ENCODE results near the gene HDDC3. TPM values are rescaled to one million over a fixed set of nuclear protein-coding genes. Genes with fewer than 3 reads are reported as not detected.

Gene HDDC3
- total and polyA plus RNA-seq, 2 donors (not counting 3 experiments of a cell fraction or from before 2014, with no cell fraction given) = 16.0 to 20.2 TPM

GRCh38 chr15:90883526-90883975, 48.8 kb downstream of the HDDC3 start:
- peak overlapping the region in 1 of 3 experiments; percentile 70 for H3K4me3 ChIP-seq (replicated peaks in 1 of 3; ENCODE audit: insufficient read depth in 1 of 3, low read depth in 1 of 3, low read length in 3 of 3)
- H4K20me1 ChIP-seq (replicated peaks; ENCODE audit: control insufficient read depth, extremely low read depth, insufficient read depth, low read length) = no peaks in the 10 kb centered on the region
- dilution Hi-C loops (cut with MboI; ENCODE audit: extremely low pct_ligation_motif_present, low sequenced_read_pairs) = no loop called here
- H2AFZ ChIP-seq (ENCODE audit: low read depth, low read length) = no peak overlapping the region
- peak overlapping the region; percentile 85 for H3K27ac ChIP-seq (ENCODE audit: insufficient read depth, low read depth, low read length)
- H3K79me2 ChIP-seq (ENCODE audit: control insufficient read depth, insufficient read depth, low read length) = peaks cover 15% of the 10 kb centered on the region
- H3K9ac ChIP-seq (replicated peaks; ENCODE audit: extremely low read depth, insufficient read depth, low read length) = peak overlapping the region; percentile 80
- H3K9me3 ChIP-seq (replicated peaks; ENCODE audit: control insufficient read depth, insufficient read depth, low read length) = no peaks in the 10 kb centered on the region
- H3K27me3 ChIP-seq (ENCODE audit: control insufficient read depth in 2 of 2, insufficient read depth in 2 of 2, low read length in 2 of 2) = no peaks in the 10 kb centered on the region
- peaks cover 3 to 34% of the 10 kb centered on the region in 2 experiments for H3K36me3 ChIP-seq (ENCODE audit: control insufficient read depth in 2 of 2, extremely low read depth in 1 of 2, insufficient read depth in 2 of 2, low read length in 2 of 2)
- H3K9me1 ChIP-seq (replicated peaks; ENCODE audit: control insufficient read depth, extremely low read depth, insufficient read depth, low read length) = no peaks in the 10 kb centered on the region
- DNase-seq (ENCODE audit: low read depth, low spot score) = peak; percentile 44
- TF ChIP-seq EZH2 (IDR thresholded peaks at IDR 0.05; ENCODE audit: borderline replicate concordance, low read depth, low read length, severe bottlenecking) (no peak), MYC (IDR thresholded peaks at IDR 0.05; ENCODE audit: low read depth, low read length) (no peak), GATA2 (IDR thresholded peaks at IDR 0.05; ENCODE audit: insufficient read depth, insufficient read length, low read depth, low read length) (no peak), POLR2AphosphoS5 (IDR thresholded peaks at IDR 0.05; ENCODE audit: insufficient read depth, low read depth, low read length) (no peak), POLR2A (IDR thresholded peaks at IDR 0.05; ENCODE audit: low read depth, low read length) (no peak), JUN (IDR thresholded peaks at IDR 0.05; ENCODE audit: borderline replicate concordance, insufficient read depth, insufficient read length, low read depth) (no peak), FOS (IDR thresholded peaks at IDR 0.05; ENCODE audit: borderline replicate concordance, insufficient read depth, low read length) (no peak)
- TF ChIP-seq, protein P1, sequence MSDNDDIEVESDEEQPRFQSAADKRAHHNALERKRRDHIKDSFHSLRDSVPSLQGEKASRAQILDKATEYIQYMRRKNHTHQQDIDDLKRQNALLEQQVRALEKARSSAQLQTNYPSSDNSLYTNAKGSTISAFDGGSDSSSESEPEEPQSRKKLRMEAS (IDR thresholded peaks at IDR 0.05; ENCODE audit: insufficient read depth, insufficient read length) = no peak
- TF ChIP-seq, protein P2, sequence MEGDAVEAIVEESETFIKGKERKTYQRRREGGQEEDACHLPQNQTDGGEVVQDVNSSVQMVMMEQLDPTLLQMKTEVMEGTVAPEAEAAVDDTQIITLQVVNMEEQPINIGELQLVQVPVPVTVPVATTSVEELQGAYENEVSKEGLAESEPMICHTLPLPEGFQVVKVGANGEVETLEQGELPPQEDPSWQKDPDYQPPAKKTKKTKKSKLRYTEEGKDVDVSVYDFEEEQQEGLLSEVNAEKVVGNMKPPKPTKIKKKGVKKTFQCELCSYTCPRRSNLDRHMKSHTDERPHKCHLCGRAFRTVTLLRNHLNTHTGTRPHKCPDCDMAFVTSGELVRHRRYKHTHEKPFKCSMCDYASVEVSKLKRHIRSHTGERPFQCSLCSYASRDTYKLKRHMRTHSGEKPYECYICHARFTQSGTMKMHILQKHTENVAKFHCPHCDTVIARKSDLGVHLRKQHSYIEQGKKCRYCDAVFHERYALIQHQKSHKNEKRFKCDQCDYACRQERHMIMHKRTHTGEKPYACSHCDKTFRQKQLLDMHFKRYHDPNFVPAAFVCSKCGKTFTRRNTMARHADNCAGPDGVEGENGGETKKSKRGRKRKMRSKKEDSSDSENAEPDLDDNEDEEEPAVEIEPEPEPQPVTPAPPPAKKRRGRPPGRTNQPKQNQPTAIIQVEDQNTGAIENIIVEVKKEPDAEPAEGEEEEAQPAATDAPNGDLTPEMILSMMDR (IDR thresholded peaks at IDR 0.05; ENCODE audit: extremely low read depth in 1 of 2, insufficient read depth in 1 of 2, low read depth in 1 of 2, low read length in 2 of 2) = no peak
- H3K4me2 ChIP-seq (ENCODE audit: insufficient read depth, low read length) = peak overlapping the region; percentile 56
- ChIA-PET POLR2A (interaction anchor here (2.1 kb wide), 1 partner anchor 13 kb away, joined by 5 read pairs; no protein-coding TSS in a partner anchor), CTCF (interaction anchor here (3.9 kb wide), 1 partner anchor 235 kb away, joined by 237 read pairs; no protein-coding TSS in a partner anchor)
- FAIRE-seq = peak; percentile 49
- H3K4me1 ChIP-seq (ENCODE audit: control insufficient read depth, extremely low read depth, insufficient read depth, low read length) = peaks cover 24% of the 10 kb centered on the region
- intact Hi-C loops (cut with micrococcal nuclease) = loop anchor here (10.0 kb wide), 1 partner anchor 349 kb away; no protein-coding TSS in a partner anchor
- BruUV-seq (replicated peaks) = TSS peak; percentile 67
